Breast epithelium (tissue), 3 donors: Measurements from ENCODE around the gene ZGPAT.

Experiments used
- POLR2A ChIP-seq: fragments of 450-650 bp; IDR thresholded peaks from one replicate; pipeline ENCODE4 v1.6.1; 2016; ENCODE audit warnings: antibody characterized with exemption, mild to moderate bottlenecking, moderate library complexity
- POLR2AphosphoS5 ChIP-seq, 3 donors: sonication (generic); formaldehyde crosslinking; IDR thresholded peaks; one replicate each; pipeline ENCODE4 v1.6.1; 2017; ENCODE audit warnings: antibody characterized with exemption in 3 of 3
- TF ChIP-seq, protein P1 (sequence below), 3 donors: fragments of 450-650 bp; IDR thresholded peaks; one replicate each; pipeline ENCODE4 v1.5.1; 2016 to 2017; ENCODE audit warnings: antibody characterized with exemption in 3 of 3, mild to moderate bottlenecking in 3 of 3, moderate library complexity in 3 of 3

DNA sequence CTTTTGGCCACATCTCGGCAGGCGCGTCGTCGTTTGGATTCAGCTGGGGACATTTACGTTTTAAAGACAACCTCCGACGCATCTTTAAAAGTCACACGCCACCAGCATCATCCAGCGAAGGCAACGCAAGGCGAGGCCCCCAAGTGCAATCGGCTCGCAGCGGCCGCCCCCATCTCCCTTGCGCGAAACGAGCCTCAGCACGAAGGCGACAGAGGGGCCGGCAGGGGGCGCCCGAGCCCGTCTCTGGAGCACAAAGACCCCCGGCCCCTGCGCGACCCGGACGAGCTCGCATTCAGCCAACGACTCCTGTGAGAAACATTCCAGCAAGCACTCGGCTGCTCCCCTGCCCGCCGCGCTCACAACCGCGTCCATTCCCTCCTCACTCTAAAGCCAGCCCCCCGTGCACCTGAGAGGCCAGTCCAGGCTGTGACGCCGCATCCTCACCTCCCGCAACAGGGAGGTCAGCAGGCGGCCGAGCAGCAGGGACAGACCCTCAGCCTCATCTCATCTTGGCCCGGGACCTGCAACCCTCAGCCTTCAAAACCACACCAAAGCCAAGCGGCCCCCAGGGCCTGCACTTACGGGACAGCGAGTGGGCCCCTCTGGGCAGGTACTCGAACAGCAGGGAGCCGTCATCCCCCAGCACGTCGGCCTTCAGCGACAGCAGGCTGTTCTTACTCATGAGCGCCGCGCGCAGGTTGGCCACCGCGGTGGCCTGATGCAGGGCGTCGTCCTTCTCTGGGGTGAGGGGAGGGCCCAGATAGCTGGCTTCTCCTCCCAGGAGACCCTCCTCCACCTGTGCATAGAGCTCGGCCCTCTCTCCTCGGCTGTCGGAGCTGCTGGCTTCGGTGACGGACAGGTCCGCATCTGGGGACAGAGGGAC is 67.5 kb downstream of the ZGPAT start:
- TF ChIP-seq, protein P1, sequence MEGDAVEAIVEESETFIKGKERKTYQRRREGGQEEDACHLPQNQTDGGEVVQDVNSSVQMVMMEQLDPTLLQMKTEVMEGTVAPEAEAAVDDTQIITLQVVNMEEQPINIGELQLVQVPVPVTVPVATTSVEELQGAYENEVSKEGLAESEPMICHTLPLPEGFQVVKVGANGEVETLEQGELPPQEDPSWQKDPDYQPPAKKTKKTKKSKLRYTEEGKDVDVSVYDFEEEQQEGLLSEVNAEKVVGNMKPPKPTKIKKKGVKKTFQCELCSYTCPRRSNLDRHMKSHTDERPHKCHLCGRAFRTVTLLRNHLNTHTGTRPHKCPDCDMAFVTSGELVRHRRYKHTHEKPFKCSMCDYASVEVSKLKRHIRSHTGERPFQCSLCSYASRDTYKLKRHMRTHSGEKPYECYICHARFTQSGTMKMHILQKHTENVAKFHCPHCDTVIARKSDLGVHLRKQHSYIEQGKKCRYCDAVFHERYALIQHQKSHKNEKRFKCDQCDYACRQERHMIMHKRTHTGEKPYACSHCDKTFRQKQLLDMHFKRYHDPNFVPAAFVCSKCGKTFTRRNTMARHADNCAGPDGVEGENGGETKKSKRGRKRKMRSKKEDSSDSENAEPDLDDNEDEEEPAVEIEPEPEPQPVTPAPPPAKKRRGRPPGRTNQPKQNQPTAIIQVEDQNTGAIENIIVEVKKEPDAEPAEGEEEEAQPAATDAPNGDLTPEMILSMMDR (IDR thresholded peaks at IDR 0.05), result peak; percentile 27 to 58 (median 47)
- TF ChIP-seq POLR2A, result no peak
- no peak for TF ChIP-seq POLR2AphosphoS5 (IDR thresholded peaks at IDR 0.05)
